ENCODE data around the gene SOWAHD.
A peak's percentile ranks its signal among the peaks of the same experiment; 100 is the strongest.
"Not testable (repeated sequence)": the region's sequence is repeated elsewhere in the genome, so short reads cannot be mapped to it uniquely, and the experiment has no call there.

Gene SOWAHD

GRCh38 chrX:119736206-119736764 lies 22.1 kb upstream of the SOWAHD start:
- DNase-seq (ENCODE audit: insufficient read length) (no peak), FAIRE-seq (no peak)
- no peak for TF ChIP-seq POLR2AphosphoS5 (IDR thresholded peaks at IDR 0.05; ENCODE audit: low read depth, low read length)

- FAIRE-seq (no peak), DNase-seq (ENCODE audit: insufficient read length) (no peak)
- TF ChIP-seq TAF1 (IDR thresholded peaks at IDR 0.05; ENCODE audit: borderline replicate concordance, low read depth, low read length) (no peak), POLR2A (IDR thresholded peaks at IDR 0.05; ENCODE audit: low read depth, low read length) (no peak), POLR2AphosphoS5 (IDR thresholded peaks at IDR 0.05; ENCODE audit: low read depth, low read length) (no peak)
Observed at GRCh38 chrX:119738742-119739141, 19.6 kb upstream of the SOWAHD start.

GRCh38 chrX:119745283-119745848 lies 13.0 kb upstream of the SOWAHD start:
- TF ChIP-seq POLR2A (IDR thresholded peaks at IDR 0.05; ENCODE audit: low read depth, low read length) = no peak
- no peak for TF ChIP-seq TAF1 (IDR thresholded peaks at IDR 0.05; ENCODE audit: borderline replicate concordance, low read depth, low read length)
- TF ChIP-seq POLR2AphosphoS5 (IDR thresholded peaks at IDR 0.05; ENCODE audit: low read depth, low read length) = no peak
- DNase-seq (ENCODE audit: insufficient read length) (no peak), FAIRE-seq (no peak)

GRCh38 chrX:119750131-119750530 lies 8.3 kb upstream of the SOWAHD start:
- FAIRE-seq; DNase-seq (ENCODE audit: insufficient read length): not testable (repeated sequence)

GRCh38 chrX:119750751-119751150 lies 7.6 kb upstream of the SOWAHD start:
- FAIRE-seq; DNase-seq (ENCODE audit: insufficient read length): not testable (repeated sequence)

- no peak for TF ChIP-seq POLR2A (IDR thresholded peaks at IDR 0.05; ENCODE audit: low read depth, low read length)
- TF ChIP-seq POLR2AphosphoS5 (IDR thresholded peaks at IDR 0.05; ENCODE audit: low read depth, low read length) = no peak
- no peak for TF ChIP-seq TAF1 (IDR thresholded peaks at IDR 0.05; ENCODE audit: borderline replicate concordance, low read depth, low read length)
- DNase-seq (ENCODE audit: insufficient read length) (no peak), FAIRE-seq (peak; percentile 57)
Observed at GRCh38 chrX:119753001-119753400, 5.4 kb upstream of the SOWAHD start.

- TF ChIP-seq POLR2AphosphoS5 (IDR thresholded peaks at IDR 0.05; ENCODE audit: low read depth, low read length) = no peak
- no peak for TF ChIP-seq POLR2A (IDR thresholded peaks at IDR 0.05; ENCODE audit: low read depth, low read length)
- no peak for TF ChIP-seq TAF1 (IDR thresholded peaks at IDR 0.05; ENCODE audit: borderline replicate concordance, low read depth, low read length)
- FAIRE-seq (peak; percentile 5), DNase-seq (ENCODE audit: insufficient read length) (no peak)
Observed at GRCh38 chrX:119753639-119754257, 4.6 kb upstream of the SOWAHD start.

- FAIRE-seq = peak; percentile 100
- TF ChIP-seq POLR2A (IDR thresholded peaks at IDR 0.05; ENCODE audit: low read depth, low read length) (peak; percentile 22; the same call in 1 of the 2 replicates), POLR2AphosphoS5 (IDR thresholded peaks at IDR 0.05; ENCODE audit: low read depth, low read length) (no peak)
- peak; percentile 67 for DNase-seq (ENCODE audit: insufficient read length)
Observed at GRCh38 chrX:119755981-119756533, 2.3 kb upstream of the SOWAHD start.

- TF ChIP-seq TAF1 (IDR thresholded peaks at IDR 0.05; ENCODE audit: borderline replicate concordance, low read depth, low read length) (no peak), POLR2AphosphoS5 (IDR thresholded peaks at IDR 0.05; ENCODE audit: low read depth, low read length) (no peak), POLR2A (IDR thresholded peaks at IDR 0.05; ENCODE audit: low read depth, low read length) (no peak)
- DNase-seq (ENCODE audit: insufficient read length) (no peak), FAIRE-seq (no peak)
Observed at GRCh38 chrX:119756926-119757635, 1.3 kb upstream of the SOWAHD start.

- FAIRE-seq (peak; percentile 87), DNase-seq (ENCODE audit: insufficient read length) (no peak)
- TF ChIP-seq TAF1 (IDR thresholded peaks at IDR 0.05; ENCODE audit: borderline replicate concordance, low read depth, low read length) (no peak), POLR2A (IDR thresholded peaks at IDR 0.05; ENCODE audit: low read depth, low read length) (no peak), POLR2AphosphoS5 (IDR thresholded peaks at IDR 0.05; ENCODE audit: low read depth, low read length) (no peak)
Observed at GRCh38 chrX:119757646-119757978, 776 bp upstream of the SOWAHD start.

- no peak for TF ChIP-seq TAF1 (IDR thresholded peaks at IDR 0.05; ENCODE audit: borderline replicate concordance, low read depth, low read length)
- no peak for TF ChIP-seq POLR2AphosphoS5 (IDR thresholded peaks at IDR 0.05; ENCODE audit: low read depth, low read length)
- no peak for TF ChIP-seq POLR2A (IDR thresholded peaks at IDR 0.05; ENCODE audit: low read depth, low read length)
- DNase-seq (ENCODE audit: insufficient read length) (no peak), FAIRE-seq (no peak)
Observed at GRCh38 chrX:119758731-119759247, 401 bp downstream of the SOWAHD start.

GRCh38 chrX:119759248-119759766 lies 919 bp downstream of the SOWAHD start:
- FAIRE-seq = peak; percentile 62
- TF ChIP-seq TAF1 (IDR thresholded peaks at IDR 0.05; ENCODE audit: borderline replicate concordance, low read depth, low read length) (no peak), POLR2A (IDR thresholded peaks at IDR 0.05; ENCODE audit: low read depth, low read length) (no peak), POLR2AphosphoS5 (IDR thresholded peaks at IDR 0.05; ENCODE audit: low read depth, low read length) (no peak)
- no peak for DNase-seq (ENCODE audit: insufficient read length)
